ENCODE results near the gene TPPP3.

Gene TPPP3

DNA sequence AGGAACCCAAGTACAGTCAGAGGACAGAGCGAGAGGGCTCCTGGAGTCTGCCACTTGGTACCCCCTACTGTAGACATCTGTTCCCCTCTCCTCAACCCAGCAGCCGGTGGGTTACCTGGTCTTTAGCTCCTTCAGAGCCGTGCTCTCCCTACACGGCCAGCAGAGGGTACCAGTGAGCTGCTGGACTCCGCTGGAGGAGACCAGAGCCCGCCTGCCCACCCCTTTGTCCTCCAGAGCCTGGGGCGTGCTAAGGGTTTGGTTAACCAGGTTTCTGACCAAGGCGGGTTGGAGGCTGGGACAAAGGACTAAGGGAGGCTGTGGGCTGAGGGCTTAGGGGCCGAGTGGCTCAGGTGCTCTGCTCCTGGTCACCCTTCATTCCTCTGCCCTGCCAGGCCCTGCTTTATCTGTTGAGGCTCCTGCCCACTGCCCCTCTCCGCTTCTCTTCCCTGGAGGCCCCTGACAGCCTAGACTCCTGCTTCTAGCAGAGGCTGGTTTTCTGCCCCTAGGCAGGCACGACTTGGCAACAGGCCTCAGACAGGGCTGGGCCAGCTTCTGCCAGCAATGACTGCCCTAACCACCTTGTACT lies 34.9 kb upstream of the TPPP3 start:
- Histone ChIP-seq H3K9me3 (no peaks in the 10 kb centered on the region), H3K27me3 (peaks cover 12% of the 10 kb centered on the region), H3K4me1 (peaks cover 10% of the 10 kb centered on the region), H3K36me3 (no peaks in the 10 kb centered on the region), H3K4me3 (ENCODE audit: low read depth, low read length) (no peak overlapping the region)
- peak; percentile 87 for DNase-seq
- TF ChIP-seq, protein P1, sequence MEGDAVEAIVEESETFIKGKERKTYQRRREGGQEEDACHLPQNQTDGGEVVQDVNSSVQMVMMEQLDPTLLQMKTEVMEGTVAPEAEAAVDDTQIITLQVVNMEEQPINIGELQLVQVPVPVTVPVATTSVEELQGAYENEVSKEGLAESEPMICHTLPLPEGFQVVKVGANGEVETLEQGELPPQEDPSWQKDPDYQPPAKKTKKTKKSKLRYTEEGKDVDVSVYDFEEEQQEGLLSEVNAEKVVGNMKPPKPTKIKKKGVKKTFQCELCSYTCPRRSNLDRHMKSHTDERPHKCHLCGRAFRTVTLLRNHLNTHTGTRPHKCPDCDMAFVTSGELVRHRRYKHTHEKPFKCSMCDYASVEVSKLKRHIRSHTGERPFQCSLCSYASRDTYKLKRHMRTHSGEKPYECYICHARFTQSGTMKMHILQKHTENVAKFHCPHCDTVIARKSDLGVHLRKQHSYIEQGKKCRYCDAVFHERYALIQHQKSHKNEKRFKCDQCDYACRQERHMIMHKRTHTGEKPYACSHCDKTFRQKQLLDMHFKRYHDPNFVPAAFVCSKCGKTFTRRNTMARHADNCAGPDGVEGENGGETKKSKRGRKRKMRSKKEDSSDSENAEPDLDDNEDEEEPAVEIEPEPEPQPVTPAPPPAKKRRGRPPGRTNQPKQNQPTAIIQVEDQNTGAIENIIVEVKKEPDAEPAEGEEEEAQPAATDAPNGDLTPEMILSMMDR (IDR thresholded peaks at IDR 0.05; ENCODE audit: low read depth, low read length): peak; percentile 96

DNA sequence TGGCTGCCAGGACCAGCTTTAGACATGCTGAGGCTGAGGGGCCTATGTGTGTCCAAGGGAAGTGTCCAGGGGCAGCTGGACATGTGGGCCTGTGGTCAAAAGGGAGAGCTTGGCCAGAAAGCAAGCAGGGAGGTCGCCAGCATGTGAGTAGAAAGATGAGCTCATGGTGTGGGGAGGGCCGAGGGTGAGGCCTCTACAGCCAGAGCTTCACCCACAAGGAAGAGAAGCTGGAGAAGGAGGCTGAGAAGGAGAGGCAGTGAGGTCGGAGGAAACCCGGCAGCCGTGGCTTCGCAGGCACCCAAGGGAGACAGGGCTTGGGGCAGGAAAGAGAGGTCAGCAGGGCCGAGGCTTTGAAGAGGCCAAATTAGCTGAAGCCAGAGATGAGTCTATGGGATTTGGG lies 33.7 kb upstream of the TPPP3 start:
- TF ChIP-seq, protein P1 (IDR thresholded peaks at IDR 0.05; ENCODE audit: low read depth, low read length): no peak
- Histone ChIP-seq H3K9me3 (no peaks in the 10 kb centered on the region), H3K27me3 (peaks cover 12% of the 10 kb centered on the region), H3K36me3 (no peaks in the 10 kb centered on the region), H3K4me3 (ENCODE audit: low read depth, low read length) (no peak overlapping the region), H3K4me1 (peaks cover 10% of the 10 kb centered on the region)
- no peak for DNase-seq

- DNase-seq: no peak
- TF ChIP-seq, protein P1 (IDR thresholded peaks at IDR 0.05; ENCODE audit: low read depth, low read length): no peak
- Histone ChIP-seq H3K27me3 (peaks cover 6% of the 10 kb centered on the region), H3K4me1 (peaks cover 4% of the 10 kb centered on the region), H3K36me3 (no peaks in the 10 kb centered on the region), H3K4me3 (ENCODE audit: low read depth, low read length) (no peak overlapping the region), H3K9me3 (no peaks in the 10 kb centered on the region)
Observed at GRCh38 chr16:67426022-67426421, 32.7 kb upstream of the TPPP3 start.

GRCh38 chr16:67425580-67425979 lies 32.3 kb upstream of the TPPP3 start:
- DNase-seq: no peak
- Histone ChIP-seq H3K4me3 (ENCODE audit: low read depth, low read length) (no peak overlapping the region), H3K4me1 (peaks cover 4% of the 10 kb centered on the region), H3K9me3 (no peaks in the 10 kb centered on the region), H3K27me3 (peaks cover 5% of the 10 kb centered on the region), H3K36me3 (no peaks in the 10 kb centered on the region)
- TF ChIP-seq, protein P1 (IDR thresholded peaks at IDR 0.05; ENCODE audit: low read depth, low read length): no peak

DNA sequence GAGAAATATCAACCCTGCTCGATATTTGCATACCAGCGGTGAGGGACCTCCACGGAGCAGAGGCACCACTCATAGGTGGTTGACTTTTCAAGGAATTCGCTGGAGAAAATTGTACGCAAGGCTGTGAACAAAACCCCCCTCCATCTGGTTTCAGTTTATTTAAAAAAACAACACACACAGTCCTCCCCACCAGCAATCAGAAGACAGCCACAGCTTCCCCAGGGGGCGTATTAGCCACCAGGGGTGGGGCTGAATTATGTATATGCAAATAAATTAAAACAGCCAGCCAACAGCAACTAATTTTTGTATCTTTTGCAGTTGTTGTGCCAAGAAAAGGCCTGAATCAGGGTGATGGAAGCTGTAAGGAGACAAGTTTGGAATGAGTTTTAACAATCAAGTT lies 31.8 kb upstream of the TPPP3 start:
- H3K4me1 ChIP-seq: peaks cover 4% of the 10 kb centered on the region
- H3K36me3 ChIP-seq: no peaks in the 10 kb centered on the region
- TF ChIP-seq, protein P1 (IDR thresholded peaks at IDR 0.05; ENCODE audit: low read depth, low read length): no peak
- H3K4me3 ChIP-seq (ENCODE audit: low read depth, low read length): no peak overlapping the region
- DNase-seq: no peak
- no peaks in the 10 kb centered on the region; the same call in 1 of the 2 replicates for H3K27me3 ChIP-seq
- H3K9me3 ChIP-seq: no peaks in the 10 kb centered on the region

DNA sequence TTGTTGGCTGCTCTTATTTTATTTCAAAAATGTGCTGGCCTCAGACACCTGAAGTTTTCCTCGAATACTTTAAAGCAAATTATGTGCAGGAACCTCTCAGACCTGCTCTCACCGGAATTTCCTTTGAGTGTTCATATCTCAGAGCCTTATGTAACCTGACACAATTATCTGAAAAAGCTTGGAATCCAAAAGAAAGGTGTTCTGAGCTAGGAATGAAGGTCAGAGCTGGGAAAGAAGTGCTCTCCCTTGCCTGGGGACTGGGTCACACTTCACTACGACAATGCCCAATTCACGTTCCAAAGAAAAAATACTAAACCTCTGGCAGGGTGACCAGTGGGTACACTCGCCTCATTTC lies 30.9 kb upstream of the TPPP3 start:
- H3K36me3 ChIP-seq: no peaks in the 10 kb centered on the region
- no peaks in the 10 kb centered on the region for H3K27me3 ChIP-seq
- no peak for DNase-seq
- H3K4me3 ChIP-seq (ENCODE audit: low read depth, low read length): no peak overlapping the region
- peaks cover 4% of the 10 kb centered on the region for H3K4me1 ChIP-seq
- no peaks in the 10 kb centered on the region for H3K9me3 ChIP-seq
- TF ChIP-seq, protein P1 (IDR thresholded peaks at IDR 0.05; ENCODE audit: low read depth, low read length): no peak
